GM18502 (cell line): ENCODE data around the gene EFNB3.

ENCODE experiments used
- ATAC-seq: cut with Tn5 transposase; IDR thresholded peaks from one replicate; pipeline ENCODE4 v1.9.1; 2021; ENCODE audit warnings: mild to moderate bottlenecking; ENCODE audit not compliant: unreplicated experiment, poor library complexity

EFNB3 gene

GRCh38 chr17:7697828-7698588, 7.0 kb upstream of the EFNB3 start:
- no peak for ATAC-seq

DNA sequence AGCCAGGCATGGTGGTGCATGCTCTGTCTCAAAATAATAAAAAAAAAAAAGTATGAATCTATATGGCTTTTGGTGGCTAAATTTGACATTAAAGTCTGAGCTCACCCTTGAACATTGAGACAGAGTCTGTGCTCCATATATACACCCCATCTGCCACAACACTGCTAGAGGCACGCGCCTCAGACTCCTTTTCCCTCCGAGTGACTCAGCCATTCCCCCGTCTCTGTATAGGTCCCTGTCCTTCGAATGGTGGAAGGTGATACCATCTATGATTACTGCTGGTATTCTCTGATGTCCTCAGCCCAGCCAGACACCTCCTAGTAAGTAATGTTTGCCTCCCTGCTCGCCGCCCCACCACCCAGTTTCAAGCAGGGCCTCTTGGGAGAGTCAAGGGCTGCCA, 4.5 kb upstream of the EFNB3 start:
- no peak for ATAC-seq

DNA sequence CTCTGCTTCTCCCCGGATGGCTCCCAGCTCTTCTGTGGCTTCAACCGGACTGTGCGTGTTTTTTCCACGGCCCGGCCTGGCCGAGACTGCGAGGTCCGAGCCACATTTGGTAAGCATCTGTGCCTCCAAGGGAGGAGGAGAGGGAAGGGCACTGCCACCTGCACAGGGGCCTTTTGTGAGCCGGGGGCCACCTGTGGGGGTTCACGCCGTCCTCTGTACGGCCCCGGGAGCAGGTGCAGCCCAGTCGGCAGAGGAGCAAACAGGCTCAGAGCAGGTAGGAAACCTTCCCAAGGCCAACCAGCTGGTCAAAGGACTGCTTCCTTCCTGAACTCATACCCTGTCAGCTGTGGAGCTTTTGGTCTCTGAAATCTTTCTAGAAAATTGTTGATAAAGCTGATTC, 3.3 kb upstream of the EFNB3 start:
- ATAC-seq, result no peak

DNA sequence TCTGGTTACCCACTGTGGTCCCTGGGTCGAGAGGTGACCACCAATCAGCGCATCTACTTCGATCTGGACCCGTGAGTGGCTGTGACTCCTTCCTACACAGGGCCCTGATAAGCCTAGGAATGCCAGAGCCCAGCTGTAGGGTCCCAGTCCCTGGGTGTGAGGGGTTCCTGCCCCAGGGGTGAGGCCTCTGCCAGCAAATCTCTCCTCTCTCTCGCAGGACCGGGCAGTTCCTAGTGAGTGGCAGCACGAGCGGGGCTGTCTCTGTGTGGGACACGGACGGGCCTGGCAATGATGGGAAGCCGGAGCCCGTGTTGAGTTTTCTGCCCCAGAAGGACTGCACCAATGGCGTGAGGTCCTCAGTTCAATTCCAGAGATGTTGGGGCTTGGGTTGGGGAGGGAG, 2.2 kb upstream of the EFNB3 start:
- ATAC-seq, result no peak

DNA sequence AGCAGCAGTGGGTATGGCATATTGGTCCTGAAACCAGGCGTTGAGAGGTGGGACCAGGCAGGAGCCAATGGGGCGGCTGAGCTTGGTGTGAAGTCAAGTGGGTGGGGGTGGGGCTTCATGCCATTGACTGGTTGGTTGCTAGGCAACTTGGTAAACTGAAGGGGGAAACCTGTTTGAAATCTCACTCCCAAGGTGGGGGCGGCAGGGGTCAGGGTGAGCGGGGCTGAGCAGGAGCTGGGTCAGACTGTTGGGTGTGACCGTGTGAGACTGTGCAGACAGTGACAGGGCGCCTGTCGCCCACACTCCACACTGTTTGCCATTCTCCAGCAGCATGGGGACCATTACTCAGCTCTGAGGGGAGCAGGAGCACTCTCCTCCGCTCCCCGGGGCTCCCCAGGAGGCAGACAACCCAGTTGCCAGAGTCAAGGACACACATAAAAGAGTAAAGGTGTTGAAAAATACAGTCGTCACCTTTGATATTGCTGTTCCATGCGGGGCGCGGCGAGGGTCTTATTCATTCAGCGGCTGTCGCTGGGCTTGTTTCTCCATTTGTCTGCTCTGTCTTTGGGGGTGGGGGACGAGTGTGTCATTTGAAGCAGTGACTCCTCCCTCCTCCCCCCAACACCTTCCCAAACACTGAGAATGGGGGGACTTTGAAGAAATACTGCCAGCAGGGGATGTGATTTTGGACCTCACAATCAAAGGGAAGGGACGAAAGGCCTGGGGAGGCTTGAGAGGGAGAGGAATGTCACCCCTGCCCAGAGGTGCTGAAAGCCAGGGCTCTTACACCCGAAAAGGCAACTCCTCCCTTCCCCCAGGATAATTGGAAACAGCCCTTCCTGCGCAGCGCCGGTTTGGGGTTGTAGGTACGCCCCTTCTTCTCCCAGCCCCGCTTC, 1.2 kb upstream of the EFNB3 start:
- ATAC-seq, result no peak

- ATAC-seq, result no peak
Measured at GRCh38 chr17:7705269-7706255, 560 bp downstream of the EFNB3 start.

GRCh38 chr17:7706631-7707354, 1.8 kb downstream of the EFNB3 start:
- ATAC-seq, result no peak

DNA sequence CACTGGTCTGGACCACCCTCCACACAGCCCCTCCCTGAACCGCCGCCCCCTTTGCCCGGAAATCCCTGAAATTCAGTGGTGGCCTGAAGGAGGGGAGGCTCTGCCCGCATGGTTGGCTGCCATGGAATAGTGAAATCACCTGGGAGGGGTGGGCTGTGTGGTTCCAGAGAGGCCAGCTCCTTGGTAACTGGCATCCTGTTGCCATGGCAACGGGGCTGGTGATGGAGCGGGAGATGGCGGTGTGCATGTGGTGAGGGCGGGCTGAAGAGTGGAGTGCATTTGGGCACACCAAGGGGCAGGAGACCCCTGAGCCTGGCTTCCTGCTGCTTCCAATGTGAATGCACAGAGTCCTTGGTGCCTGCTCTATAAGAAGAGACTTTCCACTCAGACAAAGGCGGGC, 2.4 kb downstream of the EFNB3 start:
- no peak for ATAC-seq

DNA sequence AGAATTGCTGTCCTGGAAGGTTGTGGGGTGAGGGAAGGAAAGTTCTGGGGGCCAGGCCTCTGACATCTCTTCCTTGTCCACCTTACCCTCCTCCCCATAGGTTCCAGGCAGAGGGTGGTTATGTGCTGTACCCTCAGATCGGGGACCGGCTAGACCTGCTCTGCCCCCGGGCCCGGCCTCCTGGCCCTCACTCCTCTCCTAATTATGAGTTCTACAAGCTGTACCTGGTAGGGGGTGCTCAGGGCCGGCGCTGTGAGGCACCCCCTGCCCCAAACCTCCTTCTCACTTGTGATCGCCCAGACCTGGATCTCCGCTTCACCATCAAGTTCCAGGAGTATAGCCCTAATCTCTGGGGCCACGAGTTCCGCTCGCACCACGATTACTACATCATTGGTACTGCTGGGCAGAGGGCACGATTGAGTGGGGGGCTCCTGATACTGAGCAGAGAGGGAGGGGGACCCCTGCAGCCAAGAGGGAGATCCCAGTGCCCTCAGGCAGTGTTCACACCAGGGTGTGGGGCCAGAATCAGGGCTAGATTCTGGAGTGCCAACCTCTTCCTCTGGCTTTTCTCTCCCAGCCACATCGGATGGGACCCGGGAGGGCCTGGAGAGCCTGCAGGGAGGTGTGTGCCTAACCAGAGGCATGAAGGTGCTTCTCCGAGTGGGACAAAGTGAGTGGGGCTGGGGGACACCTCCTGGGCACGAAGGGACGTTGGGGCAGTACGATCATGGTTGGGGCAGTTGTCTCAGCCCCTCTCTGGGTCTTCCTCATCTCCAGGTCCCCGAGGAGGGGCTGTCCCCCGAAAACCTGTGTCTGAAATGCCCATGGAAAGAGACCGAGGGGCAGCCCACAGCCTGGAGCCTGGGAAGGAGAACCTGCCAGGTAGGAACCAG, 3.1 kb downstream of the EFNB3 start:
- ATAC-seq, result no peak

- no peak for ATAC-seq
Measured at GRCh38 chr17:7709031-7709430, 4.0 kb downstream of the EFNB3 start.

DNA sequence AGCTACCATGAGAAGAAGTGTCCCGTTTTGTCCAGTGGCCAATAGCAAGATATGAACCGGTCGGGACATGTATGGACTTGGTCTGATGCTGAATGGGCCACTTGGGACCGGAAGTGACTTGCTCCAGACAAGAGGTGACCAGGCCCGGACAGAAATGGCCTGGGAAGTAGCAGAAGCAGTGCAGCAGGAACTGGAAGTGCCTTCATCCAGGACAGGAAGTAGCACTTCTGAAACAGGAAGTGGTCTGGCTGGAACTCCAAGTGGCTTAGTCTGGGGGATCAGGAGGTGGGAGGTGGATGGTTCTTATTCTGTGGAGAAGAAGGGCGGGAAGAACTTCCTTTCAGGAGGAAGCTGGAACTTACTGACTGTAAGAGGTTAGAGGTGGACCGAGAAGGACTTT, 5.3 kb downstream of the EFNB3 start:
- ATAC-seq, result no peak

GRCh38 chr17:7711051-7711755, 6.2 kb downstream of the EFNB3 start:
- no peak for ATAC-seq

- ATAC-seq, result no peak
Measured at GRCh38 chr17:7712111-7712771, 7.2 kb downstream of the EFNB3 start.

DNA sequence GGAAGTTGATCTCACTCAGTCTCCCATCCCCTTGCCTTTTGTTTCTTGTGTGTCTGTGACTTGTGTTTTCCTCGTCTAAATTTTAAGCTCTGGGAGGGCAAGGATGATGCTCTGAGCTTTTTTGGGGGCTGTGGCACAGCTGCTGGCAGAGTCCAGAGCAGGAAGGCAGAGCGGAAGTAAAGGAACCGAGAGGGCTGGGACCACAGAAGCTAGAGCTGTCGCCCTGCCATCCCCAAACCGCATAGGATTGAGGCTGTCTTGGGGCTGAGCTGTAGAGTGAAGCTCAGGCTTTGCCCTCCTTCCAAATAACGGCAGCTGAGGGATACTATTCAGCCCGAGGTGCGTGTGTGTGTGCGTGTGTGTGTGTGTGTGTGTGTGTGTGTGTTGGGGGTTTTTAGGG, 8.8 kb downstream of the EFNB3 start:
- ATAC-seq, result no peak

DNA sequence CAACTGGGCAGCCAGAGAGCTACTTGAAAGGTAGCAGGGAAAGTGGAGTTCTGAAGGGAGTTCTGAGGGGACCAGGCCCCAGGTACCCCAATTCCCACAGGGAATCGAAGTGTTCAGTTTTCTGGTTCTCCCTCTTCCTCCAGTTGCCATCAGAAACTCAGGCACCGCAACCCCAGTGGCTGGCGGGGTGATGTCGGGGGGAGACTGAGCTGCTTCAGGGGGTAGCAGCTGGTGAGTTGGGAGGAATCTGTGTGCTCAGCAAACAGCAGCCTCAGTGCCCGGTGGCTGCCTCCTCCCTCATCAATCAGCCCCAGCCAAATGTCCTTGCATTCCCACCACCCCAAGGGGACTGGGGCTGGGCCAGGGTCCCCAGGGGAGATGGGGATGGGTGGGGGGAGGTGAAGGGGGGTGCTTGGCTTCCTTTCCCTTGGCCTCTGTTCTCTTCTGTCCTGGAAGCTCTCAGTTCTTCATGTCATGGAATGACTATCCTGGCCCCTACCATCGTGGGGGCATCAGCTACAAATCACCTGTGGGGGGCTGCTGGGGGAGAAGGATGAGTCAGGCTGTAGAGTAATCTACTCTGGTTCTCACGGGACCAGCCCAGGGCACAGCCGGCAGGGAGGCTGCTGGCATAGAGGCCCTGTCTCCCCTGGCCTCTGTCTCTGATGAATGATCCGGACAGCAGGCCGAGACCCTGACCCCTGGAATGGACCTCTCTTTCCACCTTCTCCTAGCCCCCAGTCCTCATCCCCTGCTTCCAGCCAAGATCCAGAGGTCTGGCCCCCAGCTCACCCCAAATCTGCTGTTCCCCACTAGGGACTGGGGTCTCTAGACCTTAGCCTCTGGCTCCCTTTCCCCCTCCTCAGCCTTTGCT, 10.0 kb downstream of the EFNB3 start:
- no peak for ATAC-seq

GRCh38 chr17:7715936-7716886, 11.2 kb downstream of the EFNB3 start:
- ATAC-seq, result no peak
